ENCODE measurements around the gene TNPO1. TPM values are rescaled to one million over a fixed set of nuclear protein-coding genes. Genes with fewer than 3 reads are reported as not detected.

The TNPO1 gene
- total RNA-seq, 2 experiments from 2014 or later, result 92.0 to 95.4 TPM

GRCh38 chr5:72947498-72947897, 131.0 kb downstream of the TNPO1 start:
- CTCF ChIA-PET, result no interaction called here
- Mint-ChIP-seq H3K27ac (no peak overlapping the region), H3K27me3 (peaks cover 24% of the 10 kb centered on the region), H3K9me3 (no peaks in the 10 kb centered on the region), H3K4me3 (no peak overlapping the region), H3K36me3 (no peaks in the 10 kb centered on the region), H3K4me1 (ENCODE audit: low read depth) (no peaks in the 10 kb centered on the region)
- intact Hi-C loops (cut with micrococcal nuclease), result no loop called here
- POLR2A ChIA-PET, result no interaction called here
- DNase-seq, result no peak

GRCh38 chr5:72949481-72949880, 133.0 kb downstream of the TNPO1 start:
- intact Hi-C loops (cut with micrococcal nuclease), result no loop called here
- ChIA-PET POLR2A (no interaction called here), CTCF (no interaction called here)

GRCh38 chr5:72951671-72952468, 135.4 kb downstream of the TNPO1 start:
- CTCF ChIA-PET, result no interaction called here

More at GRCh38 chr5:72949481-72949880, 133.0 kb downstream of the TNPO1 start:
- H3K27ac Mint-ChIP-seq, result no peak overlapping the region
- no peaks in the 10 kb centered on the region for H3K9me3 Mint-ChIP-seq
- DNase-seq, result no peak
- no peaks in the 10 kb centered on the region for H3K4me1 Mint-ChIP-seq (ENCODE audit: low read depth)
- H3K27me3 Mint-ChIP-seq, result peaks cover 29% of the 10 kb centered on the region
- H3K36me3 Mint-ChIP-seq, result no peaks in the 10 kb centered on the region
- no peak overlapping the region for H3K4me3 Mint-ChIP-seq

GRCh38 chr5:72954389-72954788, 137.9 kb downstream of the TNPO1 start:
- no peak for DNase-seq

More at GRCh38 chr5:72951671-72952468, 135.4 kb downstream of the TNPO1 start:
- no peaks in the 10 kb centered on the region for H3K36me3 Mint-ChIP-seq
- POLR2A ChIA-PET, result no interaction called here
- intact Hi-C loops (cut with micrococcal nuclease), result no loop called here
- H3K9me3 Mint-ChIP-seq, result no peaks in the 10 kb centered on the region
- H3K4me1 Mint-ChIP-seq (ENCODE audit: low read depth), result peaks cover 14% of the 10 kb centered on the region
- no peak overlapping the region for H3K27ac Mint-ChIP-seq
- no peak overlapping the region for H3K4me3 Mint-ChIP-seq
- DNase-seq, result no peak
- H3K27me3 Mint-ChIP-seq, result peaks cover 39% of the 10 kb centered on the region

DNA sequence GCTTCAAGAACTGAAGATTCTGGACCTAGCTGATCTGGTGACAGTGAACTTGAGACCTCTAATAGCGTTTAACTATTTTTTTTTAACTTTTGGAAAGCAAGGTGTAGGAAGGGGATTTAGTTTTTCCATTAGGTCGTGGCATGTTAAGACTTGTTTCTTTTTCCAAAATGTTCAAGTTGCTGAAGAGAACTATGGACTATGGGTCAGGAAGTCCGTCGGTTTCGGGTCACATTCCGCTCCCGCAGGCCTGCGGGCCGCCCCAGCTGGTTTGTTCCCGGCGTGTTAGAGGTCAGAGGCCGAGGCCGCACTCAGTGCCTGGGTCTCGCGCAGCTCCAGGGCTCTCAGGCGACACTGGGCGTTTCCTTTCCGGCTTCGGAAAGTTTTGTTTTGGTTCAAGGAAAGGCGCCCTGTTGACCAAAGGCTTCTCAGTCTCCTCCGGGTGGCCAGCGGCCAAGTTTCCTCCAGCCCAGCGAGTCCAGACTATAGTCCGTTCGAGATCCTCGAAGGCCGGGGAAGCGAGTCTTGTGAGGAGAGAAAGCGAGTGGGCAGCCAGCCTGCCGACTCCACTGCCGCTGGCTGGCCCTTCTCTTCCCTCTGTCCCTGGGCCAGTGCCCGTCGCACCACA, 138.8 kb downstream of the TNPO1 start:
- DNase-seq, result no peak
- Mint-ChIP-seq H3K36me3 (no peaks in the 10 kb centered on the region), H3K27me3 (peaks cover 43% of the 10 kb centered on the region), H3K4me3 (peak overlapping the region; percentile 87), H3K27ac (peak overlapping the region; percentile 49), H3K9me3 (no peaks in the 10 kb centered on the region), H3K4me1 (ENCODE audit: low read depth) (peaks cover 14% of the 10 kb centered on the region)
- ChIA-PET CTCF (interaction anchor here (0.8 to 1.6 kb wide), 12 partner anchors 10 to 496 kb away, joined by 3 to 4 read pairs (median 3); no protein-coding TSS in a partner anchor), POLR2A (interaction anchor here (1.0 kb wide), 1 partner anchor 106 kb away, joined by 3 read pairs; no protein-coding TSS in a partner anchor)
- intact Hi-C loops (cut with micrococcal nuclease), result loop anchor here (1.0 to 5.0 kb wide), 4 partner anchors 138 to 492 kb away; partner anchors contain the start of genes FOXD1 and TNPO1

More at GRCh38 chr5:72954389-72954788, 137.9 kb downstream of the TNPO1 start:
- Mint-ChIP-seq H3K4me3 (peak overlapping the region; percentile 4), H3K9me3 (no peaks in the 10 kb centered on the region), H3K27ac (no peak overlapping the region), H3K4me1 (ENCODE audit: low read depth) (peaks cover 14% of the 10 kb centered on the region), H3K27me3 (peaks cover 46% of the 10 kb centered on the region), H3K36me3 (no peaks in the 10 kb centered on the region)
- ChIA-PET POLR2A (no interaction called here), CTCF (interaction anchor here (0.9 to 1.0 kb wide), 2 partner anchors 9 to 13 kb away, joined by 3 read pairs; no protein-coding TSS in a partner anchor)
- intact Hi-C loops (cut with micrococcal nuclease), result no loop called here

GRCh38 chr5:72955768-72956323, 139.4 kb downstream of the TNPO1 start, which contains the start of gene FCHO2:
FCHO2 (plus strand) TSS chr5:72956041; CDS start chr5:72956097, 56 bp downstream.
- DNase-seq, result peak; percentile 95
- Mint-ChIP-seq H3K36me3 (no peaks in the 10 kb centered on the region), H3K27ac (peak within 1 kb of the TSS; percentile 49), H3K9me3 (no peaks in the 10 kb centered on the region), H3K4me3 (peak within 1 kb of the TSS; percentile 87), H3K27me3 (peaks cover 43% of the 10 kb centered on the region), H3K4me1 (ENCODE audit: low read depth) (peaks cover 14% of the 10 kb centered on the region)
- intact Hi-C loops (cut with micrococcal nuclease), result loop anchor here (1.0 to 5.0 kb wide), 5 partner anchors 139 to 491 kb away; partner anchors contain the start of genes FOXD1 and TNPO1
- POLR2A ChIA-PET, result interaction anchor here (1.0 kb wide), 1 partner anchor 107 kb away, joined by 3 read pairs; no protein-coding TSS in a partner anchor
- CTCF ChIA-PET, result interaction anchor here (0.8 to 1.6 kb wide), 12 partner anchors 13 to 496 kb away, joined by 3 to 4 read pairs (median 3); no protein-coding TSS in a partner anchor

- peak; percentile 42 for DNase-seq
- intact Hi-C loops (cut with micrococcal nuclease), result loop anchor here (2.0 to 5.0 kb wide), 4 partner anchors 139 to 491 kb away; partner anchors contain the start of genes FOXD1 and TNPO1
- H3K9me3 Mint-ChIP-seq, result no peaks in the 10 kb centered on the region
- H3K27ac Mint-ChIP-seq, result no peak overlapping the region
- ChIA-PET POLR2A (interaction anchor here (0.6 kb wide), 1 partner anchor 437 kb away, joined by 3 read pairs; no protein-coding TSS in a partner anchor), CTCF (interaction anchor here (0.8 to 1.6 kb wide), 10 partner anchors 12 to 495 kb away, joined by 3 to 4 read pairs (median 3); no protein-coding TSS in a partner anchor)
- peak overlapping the region; percentile 76 for H3K4me3 Mint-ChIP-seq
- H3K27me3 Mint-ChIP-seq, result peaks cover 39% of the 10 kb centered on the region
- H3K36me3 Mint-ChIP-seq, result no peaks in the 10 kb centered on the region
- H3K4me1 Mint-ChIP-seq (ENCODE audit: low read depth), result peaks cover 14% of the 10 kb centered on the region
Observed at GRCh38 chr5:72956324-72957140, 140.1 kb downstream of the TNPO1 start.

- intact Hi-C loops (cut with micrococcal nuclease), result loop anchor here (2.0 to 5.0 kb wide), 4 partner anchors 140 to 490 kb away; partner anchors contain the start of genes FOXD1 and TNPO1
- H3K4me1 Mint-ChIP-seq (ENCODE audit: low read depth), result peaks cover 14% of the 10 kb centered on the region
Observed at GRCh38 chr5:72957337-72957736, 140.9 kb downstream of the TNPO1 start.

GRCh38 chr5:72959257-72959656, 142.8 kb downstream of the TNPO1 start:
- intact Hi-C loops (cut with micrococcal nuclease), result loop anchor here (5.0 kb wide), 3 partner anchors 142 to 488 kb away; partner anchors contain the start of genes FOXD1 and TNPO1
- Mint-ChIP-seq H3K27me3 (peaks cover 30% of the 10 kb centered on the region), H3K9me3 (no peaks in the 10 kb centered on the region)

More at GRCh38 chr5:72957337-72957736, 140.9 kb downstream of the TNPO1 start:
- no peaks in the 10 kb centered on the region for H3K36me3 Mint-ChIP-seq
- H3K4me3 Mint-ChIP-seq, result peak overlapping the region; percentile 76
- ChIA-PET CTCF (no interaction called here), POLR2A (no interaction called here)
- no peak overlapping the region for H3K27ac Mint-ChIP-seq
- DNase-seq, result no peak
- H3K27me3 Mint-ChIP-seq, result peaks cover 35% of the 10 kb centered on the region
- H3K9me3 Mint-ChIP-seq, result no peaks in the 10 kb centered on the region

More at GRCh38 chr5:72959257-72959656, 142.8 kb downstream of the TNPO1 start:
- ChIA-PET CTCF (no interaction called here), POLR2A (no interaction called here)
- H3K27ac Mint-ChIP-seq, result no peak overlapping the region
- no peak for DNase-seq
- no peak overlapping the region for H3K4me3 Mint-ChIP-seq
- no peaks in the 10 kb centered on the region for H3K36me3 Mint-ChIP-seq
- peaks cover 14% of the 10 kb centered on the region for H3K4me1 Mint-ChIP-seq (ENCODE audit: low read depth)
